ENCODE measurements around the gene PKDREJ. TPM values are rescaled to one million over a fixed set of nuclear protein-coding genes. Genes with fewer than 3 reads are reported as not detected.

The PKDREJ gene
- total RNA-seq, 1 donor from 2014 or later: not detected

DNA sequence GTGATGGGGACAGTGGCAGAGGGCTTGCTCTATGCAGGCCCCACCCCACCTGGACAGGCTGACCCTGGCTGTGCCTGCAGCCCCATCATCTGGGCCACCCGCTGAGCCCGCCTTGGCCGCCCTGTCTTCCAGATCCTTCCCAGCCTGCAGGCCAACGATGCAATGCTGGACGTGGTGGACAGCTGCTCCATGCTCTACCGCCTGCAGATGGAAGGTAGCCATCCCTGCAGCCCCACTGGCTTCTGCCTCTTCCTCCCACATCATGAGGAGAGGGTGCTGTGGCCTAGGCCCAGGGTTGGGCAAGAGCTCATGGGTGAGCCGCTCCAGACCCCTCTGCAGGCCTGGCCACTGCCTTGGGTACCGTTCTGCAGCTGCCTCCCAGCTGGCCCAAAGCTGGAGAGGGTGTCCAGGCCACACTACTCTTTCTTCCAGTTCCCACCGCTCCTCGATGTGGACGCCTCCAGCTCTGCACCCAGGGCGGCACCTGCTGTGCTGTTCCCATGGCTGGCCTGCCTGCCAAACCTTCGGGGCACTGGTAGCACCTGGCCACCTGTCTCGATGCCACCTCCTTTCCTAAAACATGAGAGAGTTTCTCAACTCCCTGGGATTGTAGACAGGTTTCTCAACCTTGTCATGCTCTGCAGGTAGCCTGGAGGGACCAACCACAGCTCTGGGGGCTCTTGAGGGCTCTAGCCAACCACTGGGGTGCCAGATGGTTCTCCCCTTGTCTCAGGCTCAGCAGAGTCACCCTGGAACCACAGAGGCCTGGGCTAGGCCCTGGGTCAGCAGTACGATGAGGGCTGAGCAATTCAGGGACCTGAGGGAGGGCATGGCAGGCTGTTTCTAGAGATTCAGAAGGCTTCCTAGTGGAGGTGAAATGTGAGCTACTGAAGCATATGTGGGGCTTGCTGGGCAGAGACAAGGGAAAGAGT, 24.1 kb upstream of the PKDREJ start:
- no peak for DNase-seq (ENCODE audit: low read depth)
- H3K4me3 ChIP-seq (ENCODE audit: low read depth, low read length): no peak overlapping the region
- no peaks in the 10 kb centered on the region for H3K27me3 ChIP-seq (ENCODE audit: control insufficient read depth, insufficient read depth, low read length)
- TF ChIP-seq, protein P1, sequence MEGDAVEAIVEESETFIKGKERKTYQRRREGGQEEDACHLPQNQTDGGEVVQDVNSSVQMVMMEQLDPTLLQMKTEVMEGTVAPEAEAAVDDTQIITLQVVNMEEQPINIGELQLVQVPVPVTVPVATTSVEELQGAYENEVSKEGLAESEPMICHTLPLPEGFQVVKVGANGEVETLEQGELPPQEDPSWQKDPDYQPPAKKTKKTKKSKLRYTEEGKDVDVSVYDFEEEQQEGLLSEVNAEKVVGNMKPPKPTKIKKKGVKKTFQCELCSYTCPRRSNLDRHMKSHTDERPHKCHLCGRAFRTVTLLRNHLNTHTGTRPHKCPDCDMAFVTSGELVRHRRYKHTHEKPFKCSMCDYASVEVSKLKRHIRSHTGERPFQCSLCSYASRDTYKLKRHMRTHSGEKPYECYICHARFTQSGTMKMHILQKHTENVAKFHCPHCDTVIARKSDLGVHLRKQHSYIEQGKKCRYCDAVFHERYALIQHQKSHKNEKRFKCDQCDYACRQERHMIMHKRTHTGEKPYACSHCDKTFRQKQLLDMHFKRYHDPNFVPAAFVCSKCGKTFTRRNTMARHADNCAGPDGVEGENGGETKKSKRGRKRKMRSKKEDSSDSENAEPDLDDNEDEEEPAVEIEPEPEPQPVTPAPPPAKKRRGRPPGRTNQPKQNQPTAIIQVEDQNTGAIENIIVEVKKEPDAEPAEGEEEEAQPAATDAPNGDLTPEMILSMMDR (IDR thresholded peaks at IDR 0.05; ENCODE audit: insufficient read depth, low read length, poor library complexity, severe bottlenecking): no peak
- H3K36me3 ChIP-seq (ENCODE audit: control insufficient read depth, insufficient read depth, low read length): peaks cover 5% of the 10 kb centered on the region

DNA sequence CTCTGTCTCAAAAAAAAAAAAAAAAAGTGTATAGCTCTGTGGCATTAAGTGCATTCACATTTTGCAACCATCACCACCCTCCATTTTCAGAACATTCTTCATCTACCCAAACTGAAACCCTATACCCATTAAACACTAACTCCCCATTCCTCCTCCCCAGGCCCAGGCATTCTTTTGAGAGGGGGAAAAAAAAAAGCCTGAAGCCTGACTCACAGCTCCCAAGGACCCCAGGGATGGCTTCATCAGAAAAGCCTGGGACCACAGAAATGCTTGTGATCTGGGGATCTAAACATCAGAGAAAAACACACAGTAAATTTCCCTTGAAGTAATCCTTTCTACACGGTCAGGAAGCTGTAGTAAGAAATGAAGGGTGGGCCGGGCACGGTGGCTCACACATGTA, 22.9 kb upstream of the PKDREJ start:
- H3K27me3 ChIP-seq (ENCODE audit: control insufficient read depth, insufficient read depth, low read length): no peaks in the 10 kb centered on the region
- H3K36me3 ChIP-seq (ENCODE audit: control insufficient read depth, insufficient read depth, low read length): peaks cover 5% of the 10 kb centered on the region
- TF ChIP-seq, protein P1 (IDR thresholded peaks at IDR 0.05; ENCODE audit: insufficient read depth, low read length, poor library complexity, severe bottlenecking): no peak
- no peak overlapping the region for H3K4me3 ChIP-seq (ENCODE audit: low read depth, low read length)
- no peak for DNase-seq (ENCODE audit: low read depth)

DNA sequence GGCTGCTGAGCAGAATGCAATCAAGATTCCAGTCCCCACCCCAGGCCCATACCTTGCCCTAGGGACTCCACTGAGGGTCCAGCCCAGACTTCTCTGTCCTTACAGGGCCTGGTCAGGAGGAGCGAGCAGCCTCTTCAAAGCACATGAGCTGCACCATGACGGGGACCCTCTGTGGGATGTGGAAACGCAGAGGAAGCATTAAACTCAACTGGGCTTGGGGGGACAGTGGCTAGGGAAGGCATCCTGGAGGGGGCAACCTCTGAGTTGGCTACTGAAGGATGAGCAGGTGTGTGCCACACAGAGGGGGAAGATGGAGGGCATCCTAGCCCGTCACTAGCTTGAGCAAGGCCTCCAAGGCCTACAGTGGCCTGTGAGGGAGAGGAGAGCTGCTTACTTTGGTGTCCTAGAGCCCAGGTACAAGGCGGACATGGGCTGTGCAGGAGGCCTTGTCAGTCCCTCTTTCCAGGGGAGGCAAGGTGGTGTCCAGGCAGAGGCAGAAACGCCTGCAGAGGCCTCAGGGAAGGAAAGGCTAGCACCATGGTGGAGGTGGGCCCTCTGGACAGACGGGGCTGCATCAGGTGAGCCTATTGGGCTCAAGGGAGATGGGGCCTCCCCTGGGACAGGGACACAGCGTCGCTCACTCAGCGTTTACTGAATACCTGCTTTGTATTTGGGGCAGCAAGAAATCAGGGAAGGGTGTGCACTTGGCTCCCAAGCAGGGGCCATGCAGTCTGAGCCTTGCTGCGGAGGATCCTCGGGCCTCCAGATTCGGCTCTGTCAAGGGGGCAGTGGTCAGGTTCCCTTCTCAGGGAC, 18.9 kb upstream of the PKDREJ start:
- Histone ChIP-seq H3K36me3 (ENCODE audit: control insufficient read depth, insufficient read depth, low read length) (peaks cover 8% of the 10 kb centered on the region), H3K4me3 (ENCODE audit: low read depth, low read length) (no peak overlapping the region), H3K27me3 (ENCODE audit: control insufficient read depth, insufficient read depth, low read length) (no peaks in the 10 kb centered on the region)
- DNase-seq (ENCODE audit: low read depth): no peak
- TF ChIP-seq, protein P1 (IDR thresholded peaks at IDR 0.05; ENCODE audit: insufficient read depth, low read length, poor library complexity, severe bottlenecking): no peak

DNA sequence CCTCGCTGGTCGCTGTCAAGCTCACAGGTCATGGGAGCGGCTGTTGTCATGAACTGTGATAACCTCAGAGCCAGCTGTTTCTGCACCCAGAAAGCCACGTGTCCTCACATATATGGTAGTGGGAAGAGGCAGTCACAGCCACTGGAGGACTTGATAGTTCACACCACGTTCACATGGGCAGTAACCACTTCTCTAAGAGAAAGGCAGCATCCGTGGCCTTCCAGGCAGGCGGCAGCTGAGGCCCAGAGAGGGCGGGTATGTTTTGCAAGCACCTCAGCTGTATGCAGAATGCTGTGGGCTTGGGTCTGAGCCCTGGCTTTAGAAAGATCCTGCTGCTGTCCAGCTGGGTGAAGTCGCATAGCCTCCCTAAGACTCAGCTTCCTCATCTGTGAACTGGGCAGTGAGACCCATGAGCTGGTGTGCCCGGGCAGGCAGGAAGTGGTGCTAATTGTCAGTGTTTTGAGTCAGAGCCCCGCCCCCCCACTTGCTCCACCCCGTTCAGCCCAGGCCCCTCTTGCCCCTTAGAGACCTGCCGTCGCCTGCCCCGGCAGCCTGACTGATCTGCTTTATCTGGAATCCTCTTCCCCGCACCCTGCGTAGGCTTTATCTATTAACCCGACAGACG, 18.0 kb upstream of the PKDREJ start:
- Histone ChIP-seq H3K4me3 (ENCODE audit: low read depth, low read length) (no peak overlapping the region), H3K27me3 (ENCODE audit: control insufficient read depth, insufficient read depth, low read length) (no peaks in the 10 kb centered on the region), H3K36me3 (ENCODE audit: control insufficient read depth, insufficient read depth, low read length) (peaks cover 4% of the 10 kb centered on the region)
- no peak for DNase-seq (ENCODE audit: low read depth)
- TF ChIP-seq, protein P1 (IDR thresholded peaks at IDR 0.05; ENCODE audit: insufficient read depth, low read length, poor library complexity, severe bottlenecking): no peak

DNA sequence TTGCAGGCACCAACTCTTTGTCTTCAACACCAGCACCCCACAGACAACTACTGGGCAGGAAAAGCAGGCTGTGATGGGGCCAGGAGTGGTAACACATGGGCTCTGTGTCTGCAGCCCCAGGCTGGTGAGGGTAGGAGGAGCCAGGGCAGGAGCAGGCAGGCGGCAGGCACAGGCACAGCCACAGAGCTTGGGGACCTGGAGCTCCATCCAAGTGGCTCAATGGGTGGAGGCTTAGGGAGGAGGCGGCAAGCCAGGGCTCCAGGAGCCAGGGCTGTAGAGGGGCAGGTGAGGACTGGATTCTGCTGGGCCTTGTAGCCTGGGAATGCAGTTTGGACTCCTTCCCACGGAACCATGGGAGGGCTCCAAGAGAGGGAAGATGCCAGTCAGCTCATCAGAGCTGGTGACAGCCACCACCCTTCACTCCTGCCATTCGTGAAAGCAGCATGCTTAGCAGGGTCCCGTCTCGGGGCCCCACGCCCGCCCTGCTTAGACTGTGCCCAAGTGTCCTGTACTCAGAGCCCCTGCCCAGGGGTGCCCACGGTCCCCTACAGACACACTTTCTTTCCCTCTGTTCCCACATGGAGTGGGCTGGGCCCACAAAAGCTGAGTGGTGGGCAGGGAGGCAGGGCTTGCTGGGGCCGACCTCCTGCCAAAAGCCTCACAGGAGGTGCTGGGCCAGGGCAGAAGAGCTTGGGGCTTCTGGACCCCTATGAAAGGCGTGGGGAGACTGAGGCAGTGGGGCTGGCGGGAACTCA, 17.1 kb upstream of the PKDREJ start:
- Histone ChIP-seq H3K36me3 (ENCODE audit: control insufficient read depth, insufficient read depth, low read length) (peaks cover 4% of the 10 kb centered on the region), H3K27me3 (ENCODE audit: control insufficient read depth, insufficient read depth, low read length) (no peaks in the 10 kb centered on the region), H3K4me3 (ENCODE audit: low read depth, low read length) (no peak overlapping the region)
- TF ChIP-seq, protein P1 (IDR thresholded peaks at IDR 0.05; ENCODE audit: insufficient read depth, low read length, poor library complexity, severe bottlenecking): no peak
- DNase-seq (ENCODE audit: low read depth): no peak

Data from kidney epithelial cell (primary cell).